IMR-90 (cell line): ENCODE data around the gene C11orf21. TPM values are rescaled to one million over a fixed set of nuclear protein-coding genes. Genes with fewer than 3 reads are reported as not detected.
A peak's percentile ranks its signal among the peaks of the same experiment; 100 is the strongest.

ENCODE experiments used
- ATAC-seq: fragments of 200-7000 bp; cut with Tn5 transposase; 2 replicates; pipeline ENCODE4 v1.9.1; 2020; ENCODE audit warnings: low read depth, mild to moderate bottlenecking, moderate library complexity
- BruUV-seq: library from RNA; stranded (reverse); fragments of 400-500 nt; replicated peaks from 2 replicates; lab custom pipeline; 2021; lab: Mats Ljungman, UMichigan
- CTCF ChIA-PET: fragments of 300-600 bp; formaldehyde crosslinking; extraction: SDS; loops from one replicate; lab custom pipeline; 2021; ENCODE audit warnings: antibody characterized with exemption; lab: Yijun Ruan, JAX
- POLR2A ChIA-PET: fragments of 300-600 bp; sonication (Branson Sonifier 250); formaldehyde crosslinking; loops from one replicate; lab custom pipeline; 2022; ENCODE audit warnings: antibody characterized with exemption; ENCODE audit not compliant: unreplicated experiment; lab: Charles Lee
- DNase-seq: peaks from one replicate; pipeline ENCODE4 v3.0.0; 2013
- H2AFZ ChIP-seq: replicated peaks from 2 replicates; pipeline ENCODE3; 2013; ENCODE audit warnings: low read length, mild to moderate bottlenecking; ENCODE audit not compliant: poor library complexity
- H2AK5ac ChIP-seq: 2 replicates; pipeline ENCODE4 v1.6.1; 2013; ENCODE audit warnings: low read depth, low read length, inconsistent platforms
- H2AK9ac ChIP-seq: replicated peaks from 2 replicates; pipeline ENCODE3; 2013; ENCODE audit warnings: mild to moderate bottlenecking, low read depth, low read length, moderate library complexity; ENCODE audit not compliant: poor library complexity
- H2BK120ac ChIP-seq: 2 replicates; pipeline ENCODE4 v1.6.1; 2013; ENCODE audit warnings: low read depth, low read length, inconsistent platforms
- H2BK15ac ChIP-seq: 3 replicates; pipeline ENCODE4 v1.6.1; 2013; ENCODE audit warnings: low read depth, low read length, inconsistent platforms
- H2BK20ac ChIP-seq: 2 replicates; pipeline ENCODE4 v1.6.1; 2013; ENCODE audit warnings: low read depth, mild to moderate bottlenecking, inconsistent platforms, low read length, moderate library complexity
- H2BK5ac ChIP-seq: 2 replicates; pipeline ENCODE4 v1.6.1; 2013; ENCODE audit warnings: mild to moderate bottlenecking, low read depth, low read length, inconsistent platforms; ENCODE audit not compliant: poor library complexity, severe bottlenecking
- H3K14ac ChIP-seq: replicated peaks from 2 replicates; pipeline ENCODE4 v1.6.1; 2013; ENCODE audit warnings: low read depth, low read length, inconsistent platforms
- H3K18ac ChIP-seq: 2 replicates; pipeline ENCODE4 v1.6.1; 2013; ENCODE audit warnings: low read depth, low read length, control low read depth
- H3K23ac ChIP-seq: 2 replicates; pipeline ENCODE4 v1.6.1; 2013; ENCODE audit warnings: low read depth, low read length, inconsistent platforms
- H3K27ac ChIP-seq: 2 replicates; pipeline ENCODE4 v1.5.1; 2013; ENCODE audit warnings: mild to moderate bottlenecking, control low read depth, low read length; ENCODE audit not compliant: insufficient read depth
- H3K27me3 ChIP-seq: 2 replicates; pipeline ENCODE4 v1.6.1; 2013; ENCODE audit warnings: low read length; ENCODE audit not compliant: control insufficient read depth, insufficient read depth
- H3K36me3 ChIP-seq: 2 replicates; pipeline ENCODE4 v1.6.1; 2013; ENCODE audit warnings: low read length, mixed read lengths; ENCODE audit not compliant: control insufficient read depth, insufficient read depth
- H3K4ac ChIP-seq: 2 replicates; pipeline ENCODE4 v1.6.1; 2013; ENCODE audit warnings: low read depth, low read length, inconsistent platforms
- H3K4me1 ChIP-seq: 2 replicates; pipeline ENCODE4 v1.6.1; 2013; ENCODE audit warnings: low read length, mixed read lengths; ENCODE audit not compliant: control insufficient read depth, insufficient read depth
- H3K4me2 ChIP-seq: 2 replicates; pipeline ENCODE4 v1.6.1; 2013; ENCODE audit warnings: low read depth, mild to moderate bottlenecking, control low read depth, low read length, moderate library complexity
- H3K4me3 ChIP-seq: 2 replicates; pipeline ENCODE4 v1.5.1; 2013; ENCODE audit warnings: low read depth, mild to moderate bottlenecking, control low read depth, low read length, moderate library complexity; ENCODE audit not compliant: insufficient read depth
- H3K56ac ChIP-seq: 2 replicates; pipeline ENCODE4 v1.6.1; 2013; ENCODE audit warnings: low read length, inconsistent platforms; ENCODE audit not compliant: insufficient read depth; ENCODE audit errors: extremely low read depth
- H3K79me1 ChIP-seq, 2 experiments: 2 replicates each; pipeline ENCODE4 v1.6.1; 2013; ENCODE audit warnings: low read length in 2 of 2, inconsistent platforms in 1 of 2, low read depth in 1 of 2
- H3K9ac ChIP-seq: 2 replicates; pipeline ENCODE4 v1.6.1; 2013; ENCODE audit warnings: low read depth, low read length, control low read depth
- H3K9me1 ChIP-seq: 2 replicates; pipeline ENCODE4 v1.6.1; 2013; ENCODE audit warnings: low read length, inconsistent platforms; ENCODE audit not compliant: insufficient read depth
- H3K9me3 ChIP-seq: 2 replicates; pipeline ENCODE4 v1.6.1; 2013; ENCODE audit warnings: low read length; ENCODE audit not compliant: control insufficient read depth, insufficient read depth
- H4K20me1 ChIP-seq: 2 replicates; pipeline ENCODE4 v1.6.1; 2013; ENCODE audit warnings: low read length, inconsistent platforms; ENCODE audit not compliant: insufficient read depth
- H4K5ac ChIP-seq: 2 replicates; pipeline ENCODE4 v1.6.1; 2013; ENCODE audit warnings: mild to moderate bottlenecking, low read depth, low read length, control low read depth
- H4K8ac ChIP-seq, 2 experiments: 2 replicates each; pipeline ENCODE4 v1.6.1; 2013; ENCODE audit warnings: low read depth in 2 of 2, low read length in 2 of 2, control low read depth in 1 of 2, inconsistent platforms in 1 of 2
- H4K91ac ChIP-seq: 2 replicates; pipeline ENCODE4 v1.6.1; 2013; ENCODE audit warnings: low read depth, low read length, inconsistent platforms; ENCODE audit not compliant: insufficient read depth
- BHLHE40 ChIP-seq: fragments of 150-350 bp; IDR thresholded peaks from 2 replicates; pipeline ENCODE4 v1.6.1; 2016; ENCODE audit warnings: mild to moderate bottlenecking, low read depth, low read length
- CHD1 ChIP-seq: IDR thresholded peaks from 2 replicates; pipeline ENCODE4 v1.6.1; 2012; ENCODE audit warnings: low read depth, low read length, improper control_type of control experiment
- MAZ ChIP-seq: IDR thresholded peaks from 2 replicates; pipeline ENCODE4 v1.6.1; 2012; ENCODE audit warnings: low read depth, mild to moderate bottlenecking, low read length, improper control_type of control experiment, moderate library complexity, borderline replicate concordance
- MXI1 ChIP-seq: IDR thresholded peaks from 2 replicates; pipeline ENCODE4 v1.6.1; 2012; ENCODE audit warnings: low read depth, mild to moderate bottlenecking, low read length, moderate library complexity, borderline replicate concordance
- NFE2L2 ChIP-seq: fragments of 150-350 bp; IDR thresholded peaks from 2 replicates; pipeline ENCODE4 v1.6.1; 2016; ENCODE audit warnings: low read depth, mild to moderate bottlenecking, low read length
- POLR2A ChIP-seq: IDR thresholded peaks from 2 replicates; pipeline ENCODE4 v1.6.1; 2012; ENCODE audit warnings: mild to moderate bottlenecking, low read depth, low read length
- RAD21 ChIP-seq: IDR thresholded peaks from 2 replicates; pipeline ENCODE4 v1.6.1; 2012; ENCODE audit warnings: low read length, improper control_type of control experiment
- RCOR1 ChIP-seq: IDR thresholded peaks from 2 replicates; pipeline ENCODE4 v1.6.1; 2012; ENCODE audit warnings: mild to moderate bottlenecking, low read length, improper control_type of control experiment; ENCODE audit not compliant: insufficient replicate concordance
- SMC3 ChIP-seq: fragments of 150-350 bp; IDR thresholded peaks from 2 replicates; pipeline ENCODE4 v1.6.1; 2016; ENCODE audit warnings: low read depth, mild to moderate bottlenecking, antibody characterized with exemption, low read length, moderate library complexity
- WGBS, 2 experiments: methylation state at CpG; one replicate each; pipeline versions ENCODE4 v1.1.5 to v1.1.7; 2013; ENCODE audit warnings: missing lambda C conversion rate in 2 of 2; ENCODE audit not compliant: insufficient read length in 1 of 2; ENCODE audit errors: extremely low coverage in 2 of 2; 5-methylcytosine and 5-hydroxymethylcytosine counted together
- dilution Hi-C: fragments of 300-500 bp; cut with HindIII; formaldehyde crosslinking; loops from one replicate; pipeline ENCODE4 v1.14.3; 2018; ENCODE audit warnings: low sequenced_read_pairs; ENCODE audit not compliant: unreplicated experiment
- in situ Hi-C: fragments of 300-500 bp; cut with MboI; formaldehyde crosslinking; loops from 3 replicates; pipeline ENCODE4 v1.14.3; 2019; ENCODE audit warnings: low sequenced_read_pairs, inconsistent platforms, mixed read lengths
- intact Hi-C: fragments of 100-400 bp; cut with micrococcal nuclease; formaldehyde crosslinking; loops from 2 replicates; pipeline ENCODE4 v1.10.0; 2022
- polyA plus RNA-seq, 3 experiments: library from polyadenylated mRNA; depleted of rRNA; stranded (reverse); fragments of >200 nt; gene quantifications; 2 replicates each; pipeline ENCODE4 v1.2.3, GENCODE V29; 2012; ENCODE audit warnings: low replicate concordance in 1 of 3
- total RNA-seq: library from RNA; depleted of rRNA; stranded (reverse); fragments of >200 nt; gene quantifications from 2 replicates; pipeline ENCODE4 v1.2.3, GENCODE V29; 2012
- TF ChIP-seq, protein P1 (sequence below): conservative IDR thresholded peaks from 2 replicates; pipeline ENCODE4 v1.5.1; 2012; ENCODE audit warnings: mild to moderate bottlenecking, low read depth, low read length, improper control_type of control experiment

Gene C11orf21
- total and polyA plus RNA-seq, 2 of the 4 experiments (the other 2 are of a cell fraction): not detected

GRCh38 chr11:2306452-2306823 is 4.7 kb upstream of the C11orf21 start:
- H2BK15ac ChIP-seq: peak overlapping the region; percentile 76; the same call in 1 of the 3 replicates
- H3K9me3 ChIP-seq: no peaks in the 10 kb centered on the region
- H3K4ac ChIP-seq: peak overlapping the region; percentile 87
- in situ Hi-C loops (no loop called here), dilution Hi-C loops (no loop called here), intact Hi-C loops (loop anchor here (1.0 to 2.0 kb wide), 2 partner anchors 72 to 94 kb away; partner anchors contain the start of gene TSSC4)
- no peak overlapping the region for H3K4me3 ChIP-seq
- H3K79me1 ChIP-seq: no peaks in the 10 kb centered on the region
- peaks cover 3% of the 10 kb centered on the region; the same call in 1 of the 2 replicates for H4K20me1 ChIP-seq
- TF ChIP-seq POLR2A: no peak
- no peak for TF ChIP-seq BHLHE40
- peak; percentile 18; the same call in 1 of the 2 replicates for TF ChIP-seq MAZ
- TF ChIP-seq SMC3: peak; percentile 15; the same call in 1 of the 2 replicates
- TF ChIP-seq RCOR1: no peak
- no peak for TF ChIP-seq RAD21
- no peak for TF ChIP-seq MXI1
- no peak for TF ChIP-seq NFE2L2
- no peak for TF ChIP-seq CHD1
- TF ChIP-seq, protein P1, sequence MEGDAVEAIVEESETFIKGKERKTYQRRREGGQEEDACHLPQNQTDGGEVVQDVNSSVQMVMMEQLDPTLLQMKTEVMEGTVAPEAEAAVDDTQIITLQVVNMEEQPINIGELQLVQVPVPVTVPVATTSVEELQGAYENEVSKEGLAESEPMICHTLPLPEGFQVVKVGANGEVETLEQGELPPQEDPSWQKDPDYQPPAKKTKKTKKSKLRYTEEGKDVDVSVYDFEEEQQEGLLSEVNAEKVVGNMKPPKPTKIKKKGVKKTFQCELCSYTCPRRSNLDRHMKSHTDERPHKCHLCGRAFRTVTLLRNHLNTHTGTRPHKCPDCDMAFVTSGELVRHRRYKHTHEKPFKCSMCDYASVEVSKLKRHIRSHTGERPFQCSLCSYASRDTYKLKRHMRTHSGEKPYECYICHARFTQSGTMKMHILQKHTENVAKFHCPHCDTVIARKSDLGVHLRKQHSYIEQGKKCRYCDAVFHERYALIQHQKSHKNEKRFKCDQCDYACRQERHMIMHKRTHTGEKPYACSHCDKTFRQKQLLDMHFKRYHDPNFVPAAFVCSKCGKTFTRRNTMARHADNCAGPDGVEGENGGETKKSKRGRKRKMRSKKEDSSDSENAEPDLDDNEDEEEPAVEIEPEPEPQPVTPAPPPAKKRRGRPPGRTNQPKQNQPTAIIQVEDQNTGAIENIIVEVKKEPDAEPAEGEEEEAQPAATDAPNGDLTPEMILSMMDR: no peak
- no peaks in the 10 kb centered on the region for H3K36me3 ChIP-seq
- DNase-seq (peak; percentile 85), ATAC-seq (peak; percentile 55)
- H4K5ac ChIP-seq: peak overlapping the region; percentile 81; the same call in 1 of the 2 replicates
- H2AFZ ChIP-seq: peak overlapping the region; percentile 93
- peaks cover 6% of the 10 kb centered on the region for H3K9me1 ChIP-seq
- peak overlapping the region; percentile 39; the same call in 1 of the 2 replicates for H3K56ac ChIP-seq
- peak overlapping the region; percentile 75 for H3K9ac ChIP-seq
- peak overlapping the region; percentile 81 for H4K91ac ChIP-seq
- no TSS peak for BruUV-seq
- ChIA-PET POLR2A (no interaction called here), CTCF (interaction anchor here (0.7 to 4.4 kb wide), 4 partner anchors 84 to 155 kb away, joined by 3 to 73 read pairs (median 3); no protein-coding TSS in a partner anchor)
- peak overlapping the region; percentile 83 for H3K4me2 ChIP-seq
- H3K27me3 ChIP-seq: no peaks in the 10 kb centered on the region
- peak overlapping the region; percentile 76 for H3K14ac ChIP-seq
- H2BK20ac ChIP-seq: peak overlapping the region; percentile 44; the same call in 1 of the 2 replicates
- H3K4me1 ChIP-seq: peaks cover 11% of the 10 kb centered on the region
- peak overlapping the region; percentile 96 for H2AK9ac ChIP-seq
- peak overlapping the region; percentile 98 for H3K27ac ChIP-seq
- peak overlapping the region; percentile 77 to 91 for H4K8ac ChIP-seq
- H2AK5ac ChIP-seq: no peak overlapping the region
- peak overlapping the region; percentile 81 for H2BK5ac ChIP-seq
- H3K18ac ChIP-seq: peak overlapping the region; percentile 92
- peak overlapping the region; percentile 85; the same call in 1 of the 2 replicates for H2BK120ac ChIP-seq
- no peak overlapping the region; the same call in 1 of the 2 replicates for H3K23ac ChIP-seq
- WGBS, 2 experiments: 0% methylated on average over 1 of the region's 4 CpGs; no CpG with 5 or more reads in 1 of the 2 experiments
